ENCODE data around the gene MYCBP.

GRCh38 chr1:38917337-38917736 is 44.2 kb upstream of the MYCBP start:
- no peak for TF ChIP-seq CTCF (conservative IDR thresholded peaks at IDR 0.05; ENCODE audit: low read depth, low read length)
- no peak for TF ChIP-seq EZH2 (IDR thresholded peaks at IDR 0.05; ENCODE audit: borderline replicate concordance, low read depth, low read length, poor library complexity, severe bottlenecking)
